HEK293T (cell line): Measurements from ENCODE around the gene ALDH18A1.

ENCODE experiments used
- CTCF ChIA-PET: fragments of 350-600 bp; formaldehyde crosslinking; extraction: SDS; loops from one replicate; lab custom pipeline; 2021; ENCODE audit warnings: antibody characterized with exemption, inconsistent platforms; lab: Yijun Ruan, JAX
- POLR2A ChIA-PET: fragments of 350-600 bp; formaldehyde crosslinking; extraction: SDS; loops from one replicate; lab custom pipeline; 2020; ENCODE audit warnings: antibody characterized with exemption, inconsistent platforms; lab: Yijun Ruan, JAX
- DNase-seq: peaks from one replicate; pipeline ENCODE4 v3.0.0; 2012; ENCODE audit warnings: mixed read lengths; ENCODE audit errors: extremely low spot score
- ARNT ChIP-seq: fragments of 450-650 bp; IDR thresholded peaks from 2 replicates; pipeline ENCODE4 v1.6.1; 2017; ENCODE audit warnings: mild to moderate bottlenecking
- BHLHE40 ChIP-seq: fragments of 450-650 bp; IDR thresholded peaks from 2 replicates; pipeline ENCODE4 v1.6.1; 2016; ENCODE audit warnings: mild to moderate bottlenecking, moderate library complexity, borderline replicate concordance
- CTBP1 ChIP-seq: fragments of 450-650 bp; IDR thresholded peaks from 2 replicates; pipeline ENCODE4 v1.6.1; 2016; ENCODE audit warnings: borderline replicate concordance
- ELF4 ChIP-seq: fragments of 450-650 bp; IDR thresholded peaks from 2 replicates; pipeline ENCODE4 v1.6.1; 2017; ENCODE audit warnings: antibody characterized with exemption
- FOXA1 ChIP-seq: fragments of 450-650 bp; IDR thresholded peaks from 2 replicates; pipeline ENCODE4 v1.6.1; 2016; ENCODE audit warnings: mild to moderate bottlenecking
- FOXK2 ChIP-seq: fragments of 450-650 bp; IDR thresholded peaks from 2 replicates; pipeline ENCODE4 v1.6.1; 2016; ENCODE audit warnings: mild to moderate bottlenecking
- FOXM1 ChIP-seq: fragments of 450-650 bp; IDR thresholded peaks from 2 replicates; pipeline ENCODE4 v1.6.1; 2017; ENCODE audit warnings: mild to moderate bottlenecking, borderline replicate concordance
- HDGF ChIP-seq: fragments of 450-650 bp; IDR thresholded peaks from 2 replicates; pipeline ENCODE4 v1.6.1; 2017; ENCODE audit warnings: antibody characterized with exemption, borderline replicate concordance
- L3MBTL2 ChIP-seq: fragments of 450-650 bp; conservative IDR thresholded peaks from 2 replicates; pipeline ENCODE4 v1.6.1; 2016; ENCODE audit warnings: mild to moderate bottlenecking
- LEF1 ChIP-seq: fragments of 450-650 bp; IDR thresholded peaks from 2 replicates; pipeline ENCODE4 v1.6.1; 2017; ENCODE audit warnings: mild to moderate bottlenecking, borderline replicate concordance
- NFRKB ChIP-seq: fragments of 450-650 bp; IDR thresholded peaks from 2 replicates; pipeline ENCODE4 v1.6.1; 2016; ENCODE audit warnings: mild to moderate bottlenecking, moderate library complexity
- SP1 ChIP-seq: fragments of 450-650 bp; IDR thresholded peaks from 2 replicates; pipeline ENCODE4 v1.6.1; 2017
- SUZ12 ChIP-seq: fragments of 450-650 bp; IDR thresholded peaks from 2 replicates; pipeline ENCODE4 v1.6.1; 2016; ENCODE audit warnings: mild to moderate bottlenecking
- TARDBP ChIP-seq: fragments of 450-650 bp; IDR thresholded peaks from 2 replicates; pipeline ENCODE4 v1.6.1; 2016
- ZNF384 ChIP-seq: fragments of 450-650 bp; IDR thresholded peaks from 2 replicates; pipeline ENCODE4 v1.6.1; 2016
- TF ChIP-seq, protein P1 (sequence below): fragments of 450-650 bp; IDR thresholded peaks from 2 replicates; pipeline ENCODE4 v1.6.1; 2016

The ALDH18A1 gene

DNA sequence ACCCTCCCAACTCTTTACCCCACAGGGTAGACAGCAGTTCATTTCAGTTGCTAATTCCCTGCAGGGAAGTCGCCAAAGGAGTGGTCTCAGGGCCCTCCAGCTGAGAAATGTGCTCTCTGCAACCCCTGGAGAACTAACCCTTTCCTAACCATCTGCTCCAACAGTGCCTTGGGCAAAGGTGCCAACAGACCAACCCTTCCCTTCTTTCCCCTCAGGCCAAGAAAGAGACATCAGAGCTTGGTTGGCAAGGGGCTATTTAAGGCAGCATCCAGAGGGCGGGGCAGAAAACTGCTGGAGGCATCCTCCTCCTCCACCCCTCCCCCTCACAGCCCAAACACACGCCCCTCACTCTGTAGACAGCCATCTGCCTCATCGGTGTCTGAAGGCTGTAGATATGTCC lies 97.0 kb downstream of the ALDH18A1 start:
- no peak for TF ChIP-seq FOXM1
- TF ChIP-seq SUZ12: no peak
- TF ChIP-seq HDGF: no peak
- TF ChIP-seq ARNT: no peak
- no peak for TF ChIP-seq ELF4
- TF ChIP-seq L3MBTL2: no peak
- TF ChIP-seq, protein P1, sequence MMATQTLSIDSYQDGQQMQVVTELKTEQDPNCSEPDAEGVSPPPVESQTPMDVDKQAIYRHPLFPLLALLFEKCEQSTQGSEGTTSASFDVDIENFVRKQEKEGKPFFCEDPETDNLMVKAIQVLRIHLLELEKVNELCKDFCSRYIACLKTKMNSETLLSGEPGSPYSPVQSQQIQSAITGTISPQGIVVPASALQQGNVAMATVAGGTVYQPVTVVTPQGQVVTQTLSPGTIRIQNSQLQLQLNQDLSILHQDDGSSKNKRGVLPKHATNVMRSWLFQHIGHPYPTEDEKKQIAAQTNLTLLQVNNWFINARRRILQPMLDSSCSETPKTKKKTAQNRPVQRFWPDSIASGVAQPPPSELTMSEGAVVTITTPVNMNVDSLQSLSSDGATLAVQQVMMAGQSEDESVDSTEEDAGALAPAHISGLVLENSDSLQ: no peak
- TF ChIP-seq FOXA1: no peak
- ChIA-PET CTCF (no interaction called here), POLR2A (no interaction called here)
- no peak for DNase-seq

DNA sequence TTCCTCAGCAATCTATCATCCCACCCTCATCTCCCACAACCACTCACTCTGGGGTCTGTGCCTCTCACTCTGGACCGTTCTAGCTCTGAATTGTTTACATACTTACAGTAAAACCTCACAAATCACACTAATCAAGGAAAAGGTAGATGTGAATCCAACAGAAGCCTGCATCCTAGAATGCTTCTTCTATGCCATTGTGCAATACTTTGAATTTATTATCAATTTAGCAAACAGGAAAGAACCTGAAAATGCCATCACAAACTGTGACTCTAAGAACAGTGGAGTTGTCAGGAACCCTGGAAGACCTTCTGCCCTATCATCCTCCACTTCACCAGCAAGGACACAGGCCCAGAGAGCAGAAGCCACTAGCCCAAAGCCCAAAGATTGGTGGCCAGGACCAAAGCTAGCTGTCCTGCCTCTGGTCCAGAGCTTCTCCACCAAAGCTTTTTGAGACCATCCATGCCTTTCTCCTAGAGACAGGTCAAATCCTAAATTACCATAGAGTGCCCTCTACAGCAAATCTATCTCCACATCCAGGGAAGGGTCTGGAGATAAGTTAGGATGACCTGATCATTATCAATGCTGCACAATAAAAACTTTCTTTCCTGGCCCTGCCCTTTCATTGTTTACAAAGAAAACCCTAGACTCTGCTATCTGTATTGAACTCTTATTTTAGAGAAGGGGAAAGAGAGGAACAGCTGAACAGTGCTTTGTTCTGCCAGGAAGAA lies 97.8 kb downstream of the ALDH18A1 start:
- ChIA-PET POLR2A (no interaction called here), CTCF (no interaction called here)
- no peak for TF ChIP-seq FOXA1
- TF ChIP-seq CTBP1: no peak
- no peak for TF ChIP-seq ZNF384
- TF ChIP-seq FOXK2: no peak
- TF ChIP-seq SUZ12: no peak
- no peak for TF ChIP-seq L3MBTL2
- no peak for TF ChIP-seq LEF1
- TF ChIP-seq FOXM1: no peak
- no peak for TF ChIP-seq SP1
- TF ChIP-seq NFRKB: no peak
- TF ChIP-seq HDGF: no peak
- TF ChIP-seq ARNT: no peak
- TF ChIP-seq, protein P1: no peak
- TF ChIP-seq BHLHE40: no peak
- TF ChIP-seq ELF4: no peak
- TF ChIP-seq TARDBP: no peak
- no peak for DNase-seq

DNA sequence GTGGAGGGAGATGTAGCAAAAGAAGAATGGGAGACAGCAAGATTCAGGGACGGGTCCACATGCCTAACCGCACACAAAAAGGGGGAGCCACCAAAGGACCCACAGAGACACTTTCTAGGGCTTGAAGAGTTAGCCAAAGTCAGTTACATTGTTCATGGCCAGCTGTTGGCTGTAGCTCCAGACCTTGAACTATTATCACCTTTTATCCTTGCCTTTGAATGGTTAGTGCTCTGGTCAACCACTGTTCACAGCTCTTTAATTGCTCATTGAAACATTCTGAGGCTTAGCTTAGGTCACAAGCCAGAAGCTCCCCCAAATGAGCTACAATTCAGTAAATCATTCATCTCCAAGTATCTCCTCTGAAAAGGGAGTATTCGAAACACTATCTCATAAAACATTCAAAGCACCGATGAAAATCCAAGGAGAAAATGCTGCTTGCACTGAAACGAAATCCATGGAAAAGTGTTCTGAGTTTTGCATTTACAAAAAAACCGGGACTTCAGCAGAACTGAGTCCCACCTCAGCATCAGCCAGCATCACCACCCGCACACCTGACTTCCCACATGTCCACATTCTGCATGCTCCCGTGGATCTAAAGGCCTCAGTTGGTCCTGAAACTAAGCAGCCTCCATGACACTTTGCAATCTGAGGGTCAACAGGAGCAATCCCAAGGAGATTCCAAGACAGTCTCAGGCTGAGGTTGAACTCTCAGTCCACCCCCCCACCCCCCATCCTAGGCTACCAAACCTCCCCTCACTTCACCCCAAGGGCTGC lies 99.3 kb downstream of the ALDH18A1 start:
- no peak for TF ChIP-seq SUZ12
- CTCF ChIA-PET: interaction anchor here (0.6 kb wide), 1 partner anchor 165 kb away, joined by 4 read pairs; no protein-coding TSS in a partner anchor
- POLR2A ChIA-PET: no interaction called here
- DNase-seq: no peak
